ENCODE measurements around the gene RPL11.
A peak's percentile ranks its signal among the peaks of the same experiment; 100 is the strongest.
"Not testable (repeated sequence)": the region's sequence is repeated elsewhere in the genome, so short reads cannot be mapped to it uniquely, and the experiment has no call there.

The RPL11 gene

GRCh38 chr1:23682946-23683345 is 8.7 kb upstream of the RPL11 start:
- CTCF ChIA-PET: interaction anchor here (2.4 kb wide), 1 partner anchor 8 kb away, joined by 7 read pairs; the partner anchor contains the start of gene RPL11
- POLR2A ChIA-PET: no interaction called here
- H3K27me3 ChIP-seq (replicated peaks in 2 of 5; ENCODE audit: control insufficient read depth in 4 of 5, insufficient read depth in 5 of 5, low read length in 4 of 5): peaks cover 0 to 11% (median 2%) of the 10 kb centered on the region in 5 experiments

DNA sequence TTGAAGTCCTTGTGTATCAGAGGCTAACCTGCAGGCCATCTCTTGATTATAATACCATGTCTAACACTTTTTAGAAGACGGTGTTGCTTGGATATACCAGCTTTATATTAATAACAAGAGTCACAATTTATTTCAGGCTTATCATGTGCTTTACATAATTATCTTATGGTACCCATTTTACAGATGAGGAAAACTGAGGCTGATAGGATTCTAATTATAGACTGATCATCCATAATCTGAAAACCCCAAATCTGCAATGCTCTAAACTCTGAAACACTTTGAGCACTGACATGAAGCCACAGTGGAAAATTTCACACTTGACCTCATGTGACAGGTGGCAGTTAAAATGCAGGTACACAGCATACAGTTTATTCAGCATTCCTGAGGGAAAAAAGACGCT is 7.2 kb upstream of the RPL11 start:
- DNase-seq: no peak
- no peaks in the 10 kb centered on the region for H3K9me3 ChIP-seq (ENCODE audit: control extremely low read depth in 1 of 5, control insufficient read depth in 4 of 5, insufficient read depth in 2 of 5, low read depth in 1 of 5, low read length in 4 of 5)
- no peaks in the 10 kb centered on the region for H3K36me3 ChIP-seq (ENCODE audit: control insufficient read depth in 4 of 4, insufficient read depth in 4 of 4, low read length in 3 of 4)
- H3K4me1 ChIP-seq (ENCODE audit: control extremely low read depth in 1 of 4, control insufficient read depth in 4 of 4, insufficient read depth in 4 of 4, low read length in 3 of 4): no peaks in the 10 kb centered on the region
- H3K27me3 ChIP-seq (replicated peaks in 2 of 5; ENCODE audit: control insufficient read depth in 4 of 5, insufficient read depth in 5 of 5, low read length in 4 of 5): peaks cover 0 to 7% (median 0%) of the 10 kb centered on the region in 5 experiments
- H3K27ac ChIP-seq (ENCODE audit: insufficient read depth in 1 of 2, low read depth in 1 of 2, low read length in 2 of 2, poor library complexity in 1 of 2, severe bottlenecking in 2 of 2): no peak overlapping the region
- 100% methylated on average over 1 of the region's 2 CpGs for WGBS (ENCODE audit: insufficient coverage)
- no peak overlapping the region for H3K4me3 ChIP-seq (ENCODE audit: control insufficient read depth in 1 of 7, extremely low read depth in 1 of 7, insufficient read depth in 4 of 7, low read depth in 2 of 7, low read length in 6 of 7)
- ChIA-PET POLR2A (no interaction called here), CTCF (no interaction called here)

More at GRCh38 chr1:23682946-23683345, 8.7 kb upstream of the RPL11 start:
- Histone ChIP-seq H3K27ac (ENCODE audit: insufficient read depth in 1 of 2, low read depth in 1 of 2, low read length in 2 of 2, poor library complexity in 1 of 2, severe bottlenecking in 2 of 2) (no peak overlapping the region), H3K36me3 (ENCODE audit: control insufficient read depth in 4 of 4, insufficient read depth in 4 of 4, low read length in 3 of 4) (no peaks in the 10 kb centered on the region), H3K9me3 (ENCODE audit: control extremely low read depth in 1 of 5, control insufficient read depth in 4 of 5, insufficient read depth in 2 of 5, low read depth in 1 of 5, low read length in 4 of 5) (no peaks in the 10 kb centered on the region), H3K4me3 (ENCODE audit: control insufficient read depth in 1 of 7, extremely low read depth in 1 of 7, insufficient read depth in 4 of 7, low read depth in 2 of 7, low read length in 6 of 7) (no peak overlapping the region), H3K4me1 (ENCODE audit: control extremely low read depth in 1 of 4, control insufficient read depth in 4 of 4, insufficient read depth in 4 of 4, low read length in 3 of 4) (no peaks in the 10 kb centered on the region)
- no peak for DNase-seq

- DNase-seq: peak in 1 of 3 donors; percentile 27
- 59% methylated on average over 6 of the region's 7 CpGs for WGBS (ENCODE audit: insufficient coverage)
- H3K9me3 ChIP-seq (ENCODE audit: control extremely low read depth in 1 of 5, control insufficient read depth in 4 of 5, insufficient read depth in 2 of 5, low read depth in 1 of 5, low read length in 4 of 5); H3K27me3 ChIP-seq (replicated peaks in 2 of 5; ENCODE audit: control insufficient read depth in 4 of 5, insufficient read depth in 5 of 5, low read length in 4 of 5); CTCF ChIA-PET; H3K4me1 ChIP-seq (ENCODE audit: control extremely low read depth in 1 of 4, control insufficient read depth in 4 of 4, insufficient read depth in 4 of 4, low read length in 3 of 4); H3K4me3 ChIP-seq (ENCODE audit: control insufficient read depth in 1 of 7, extremely low read depth in 1 of 7, insufficient read depth in 4 of 7, low read depth in 2 of 7, low read length in 6 of 7); POLR2A ChIA-PET; H3K27ac ChIP-seq (ENCODE audit: insufficient read depth in 1 of 2, low read depth in 1 of 2, low read length in 2 of 2, poor library complexity in 1 of 2, severe bottlenecking in 2 of 2); H3K36me3 ChIP-seq (ENCODE audit: control insufficient read depth in 4 of 4, insufficient read depth in 4 of 4, low read length in 3 of 4): not testable (repeated sequence)
Measured at GRCh38 chr1:23685197-23685596, 6.4 kb upstream of the RPL11 start.

DNA sequence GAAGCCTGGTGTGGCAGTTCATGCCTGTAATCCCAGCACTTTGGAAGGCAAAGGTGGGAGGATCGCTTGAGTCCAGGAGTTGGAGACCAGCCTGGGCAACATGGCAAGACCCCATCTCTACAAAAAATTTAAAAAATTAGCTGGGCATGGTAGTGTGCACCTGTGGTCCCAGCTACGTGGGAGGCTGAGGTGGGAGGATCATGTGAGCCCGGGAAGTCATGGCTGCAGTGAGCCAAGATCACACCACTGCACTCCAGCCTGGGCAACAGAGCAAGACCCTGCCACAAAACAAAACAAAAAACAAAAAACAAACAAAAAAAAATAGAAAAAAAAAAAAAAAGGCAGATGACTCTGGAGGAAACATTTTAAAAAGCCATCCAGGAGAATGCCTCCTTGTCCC is 3.9 kb upstream of the RPL11 start:
- H3K9me3 ChIP-seq (ENCODE audit: control extremely low read depth in 1 of 5, control insufficient read depth in 4 of 5, insufficient read depth in 2 of 5, low read depth in 1 of 5, low read length in 4 of 5); H3K4me1 ChIP-seq (ENCODE audit: control extremely low read depth in 1 of 4, control insufficient read depth in 4 of 4, insufficient read depth in 4 of 4, low read length in 3 of 4); DNase-seq; H3K36me3 ChIP-seq (ENCODE audit: control insufficient read depth in 4 of 4, insufficient read depth in 4 of 4, low read length in 3 of 4); H3K27ac ChIP-seq (ENCODE audit: insufficient read depth in 1 of 2, low read depth in 1 of 2, low read length in 2 of 2, poor library complexity in 1 of 2, severe bottlenecking in 2 of 2); H3K27me3 ChIP-seq (replicated peaks in 2 of 5; ENCODE audit: control insufficient read depth in 4 of 5, insufficient read depth in 5 of 5, low read length in 4 of 5); POLR2A ChIA-PET; H3K4me3 ChIP-seq (ENCODE audit: control insufficient read depth in 1 of 7, extremely low read depth in 1 of 7, insufficient read depth in 4 of 7, low read depth in 2 of 7, low read length in 6 of 7); CTCF ChIA-PET: not testable (repeated sequence)
- WGBS (ENCODE audit: insufficient coverage): 100% methylated on average over 1 of the region's 3 CpGs

DNA sequence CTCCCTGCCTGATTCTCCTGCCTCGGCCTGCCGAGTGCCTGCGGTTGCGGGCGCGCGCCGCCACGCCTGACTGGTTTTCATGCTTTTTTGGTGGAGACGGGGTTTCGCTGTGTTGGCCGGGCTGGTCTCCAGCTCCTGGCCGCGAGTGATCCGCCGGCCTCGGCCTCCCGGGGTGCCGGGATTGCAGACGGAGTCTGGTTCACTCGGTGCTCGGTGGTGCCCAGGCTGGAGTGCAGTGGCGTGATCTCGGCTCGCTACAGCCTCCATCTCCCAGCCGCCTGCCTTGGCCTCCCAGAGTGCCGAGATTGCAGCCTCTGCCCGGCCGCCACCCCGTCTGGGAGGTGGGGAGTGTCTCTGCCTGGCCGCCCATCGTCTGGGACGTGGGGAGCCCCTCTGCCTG is 3.3 kb upstream of the RPL11 start:
- 100% methylated on average over 2 of the region's 33 CpGs for WGBS (ENCODE audit: insufficient coverage)
- H3K9me3 ChIP-seq (ENCODE audit: control extremely low read depth in 1 of 5, control insufficient read depth in 4 of 5, insufficient read depth in 2 of 5, low read depth in 1 of 5, low read length in 4 of 5); H3K4me3 ChIP-seq (ENCODE audit: control insufficient read depth in 1 of 7, extremely low read depth in 1 of 7, insufficient read depth in 4 of 7, low read depth in 2 of 7, low read length in 6 of 7); H3K27ac ChIP-seq (ENCODE audit: insufficient read depth in 1 of 2, low read depth in 1 of 2, low read length in 2 of 2, poor library complexity in 1 of 2, severe bottlenecking in 2 of 2); CTCF ChIA-PET; POLR2A ChIA-PET; H3K27me3 ChIP-seq (replicated peaks in 2 of 5; ENCODE audit: control insufficient read depth in 4 of 5, insufficient read depth in 5 of 5, low read length in 4 of 5); H3K36me3 ChIP-seq (ENCODE audit: control insufficient read depth in 4 of 4, insufficient read depth in 4 of 4, low read length in 3 of 4); DNase-seq: not testable (repeated sequence)
- peaks cover 4 to 14% (median 12%) of the 10 kb centered on the region in 4 experiments for H3K4me1 ChIP-seq (ENCODE audit: control extremely low read depth in 1 of 4, control insufficient read depth in 4 of 4, insufficient read depth in 4 of 4, low read length in 3 of 4)

- peak overlapping the region; percentile 75 to 100 (median 98) for H3K4me3 ChIP-seq (ENCODE audit: control insufficient read depth in 1 of 7, extremely low read depth in 1 of 7, insufficient read depth in 4 of 7, low read depth in 2 of 7, low read length in 6 of 7)
- ChIA-PET POLR2A (interaction anchor here (0.6 to 1.5 kb wide), 3 partner anchors 19 to 288 kb away, joined by 3 to 6 read pairs (median 4); partner anchors contain the start of genes ELOA and SRSF10), CTCF (interaction anchor here (0.9 to 1.7 kb wide), 5 partner anchors 10 to 206 kb away, joined by 3 to 7 read pairs (median 4); partner anchors contain the start of gene ELOA)
- peaks cover 9 to 35% (median 29%) of the 10 kb centered on the region in 4 experiments for H3K4me1 ChIP-seq (ENCODE audit: control extremely low read depth in 1 of 4, control insufficient read depth in 4 of 4, insufficient read depth in 4 of 4, low read length in 3 of 4)
- H3K9me3 ChIP-seq (ENCODE audit: control extremely low read depth in 1 of 5, control insufficient read depth in 4 of 5, insufficient read depth in 2 of 5, low read depth in 1 of 5, low read length in 4 of 5): no peaks in the 10 kb centered on the region
- H3K27ac ChIP-seq (ENCODE audit: insufficient read depth in 1 of 2, low read depth in 1 of 2, low read length in 2 of 2, poor library complexity in 1 of 2, severe bottlenecking in 2 of 2): peak overlapping the region; percentile 88 to 95
- no peak for DNase-seq
- no peaks in the 10 kb centered on the region for H3K27me3 ChIP-seq (replicated peaks in 2 of 5; ENCODE audit: control insufficient read depth in 4 of 5, insufficient read depth in 5 of 5, low read length in 4 of 5)
- WGBS (ENCODE audit: insufficient coverage): 35% methylated on average over 11 of the region's 17 CpGs
- peaks cover 13 to 51% (median 40%) of the 10 kb centered on the region in 4 experiments for H3K36me3 ChIP-seq (ENCODE audit: control insufficient read depth in 4 of 4, insufficient read depth in 4 of 4, low read length in 3 of 4)
Measured at GRCh38 chr1:23692308-23692871, 784 bp downstream of the RPL11 start.

DNA sequence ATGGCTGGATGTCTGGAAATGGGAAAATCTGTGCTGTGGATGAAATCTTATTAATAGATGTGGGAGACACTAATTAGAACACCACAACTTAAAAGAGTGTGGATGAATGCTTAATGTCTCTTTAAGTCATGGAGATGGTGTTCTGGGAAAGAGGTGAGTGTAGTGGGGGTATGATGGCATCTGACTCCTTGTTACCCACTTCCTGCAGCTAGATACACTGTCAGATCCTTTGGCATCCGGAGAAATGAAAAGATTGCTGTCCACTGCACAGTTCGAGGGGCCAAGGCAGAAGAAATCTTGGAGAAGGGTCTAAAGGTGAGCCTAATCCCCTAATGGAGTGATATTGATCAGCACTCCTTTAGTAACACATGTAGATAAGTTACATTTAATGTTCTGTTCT is 2.0 kb downstream of the RPL11 start:
- WGBS (ENCODE audit: insufficient coverage): no CpG with 5 or more reads among the region's 2 CpGs
- Histone ChIP-seq H3K36me3 (ENCODE audit: control insufficient read depth in 4 of 4, insufficient read depth in 4 of 4, low read length in 3 of 4) (peaks cover 18 to 63% (median 45%) of the 10 kb centered on the region in 4 experiments), H3K4me1 (ENCODE audit: control extremely low read depth in 1 of 4, control insufficient read depth in 4 of 4, insufficient read depth in 4 of 4, low read length in 3 of 4) (peaks cover 9 to 35% (median 29%) of the 10 kb centered on the region in 4 experiments), H3K9me3 (ENCODE audit: control extremely low read depth in 1 of 5, control insufficient read depth in 4 of 5, insufficient read depth in 2 of 5, low read depth in 1 of 5, low read length in 4 of 5) (no peaks in the 10 kb centered on the region), H3K27me3 (replicated peaks in 2 of 5; ENCODE audit: control insufficient read depth in 4 of 5, insufficient read depth in 5 of 5, low read length in 4 of 5) (no peaks in the 10 kb centered on the region), H3K4me3 (ENCODE audit: control insufficient read depth in 1 of 7, extremely low read depth in 1 of 7, insufficient read depth in 4 of 7, low read depth in 2 of 7, low read length in 6 of 7) (peak overlapping the region in 4 of 7 experiments; percentile 5 to 99 (median 97)), H3K27ac (ENCODE audit: insufficient read depth in 1 of 2, low read depth in 1 of 2, low read length in 2 of 2, poor library complexity in 1 of 2, severe bottlenecking in 2 of 2) (peak overlapping the region; percentile 43 to 95)
- no peak for DNase-seq
- ChIA-PET POLR2A (no interaction called here), CTCF (interaction anchor here (1.2 kb wide), 1 partner anchor 43 kb away, joined by 3 read pairs; no protein-coding TSS in a partner anchor)
